Pancreas (tissue), 10 donors: ENCODE results near the gene FNDC3A. TPM values are rescaled to one million over a fixed set of nuclear protein-coding genes. Genes with fewer than 3 reads are reported as not detected.

Experiments
- ATAC-seq, 4 donors: fragments of 200-7000 bp; cut with Tn5 transposase; one replicate each; pipeline versions ENCODE4 v1.8.0 to v1.9.1; 2020; ENCODE audit warnings: mild to moderate bottlenecking in 4 of 4, moderate library complexity in 4 of 4
- DNase-seq, 6 donors: peaks; one replicate each; pipeline ENCODE4 v3.0.0-alpha.2; 2020
- FAIRE-seq: peaks from 2 replicates; lab custom pipeline; 2012; peaks lifted over from hg19 to GRCh38; lab: Jason Lieb, UNC
- H3K27ac ChIP-seq, 4 donors: fragments of 200-600 bp; sonication (generic); 1 replicate in 3 of 4; 2 replicates in 1 of 4; pipeline versions ENCODE4 v1.5.0 to v1.8.0; 2020
- H3K27me3 ChIP-seq, 4 donors: fragments of 200-600 bp; one replicate each; pipeline ENCODE4 v1.8.0; 2021
- H3K36me3 ChIP-seq, 3 donors: fragments of 200-600 bp; sonication (generic) in 1 of 3; one replicate each; pipeline versions ENCODE4 v1.5.0 to v1.8.0; 2020 to 2021
- H3K4me1 ChIP-seq, 3 donors: fragments of 200-600 bp; one replicate each; pipeline ENCODE4 v1.8.0; 2021
- H3K4me3 ChIP-seq, 4 donors: fragments of 200-600 bp; sonication (generic) in 2 of 4; one replicate each; pipeline versions ENCODE4 v1.5.0 to v1.8.0; 2020 to 2021
- H3K9me3 ChIP-seq, 4 donors: fragments of 200-600 bp; one replicate each; pipeline ENCODE4 v1.8.0; 2021
- WGBS, 2 donors: extraction: QIAGEN DNeasy Blood & Tissue Kit; methylation state at CpG; one replicate each; pipeline ENCODE4 v1.1.7; 2013; 5-methylcytosine and 5-hydroxymethylcytosine counted together
- intact Hi-C, 3 donors: fragments of 100-400 bp; cut with DNase I; formaldehyde crosslinking; loops; one replicate each; pipeline versions ENCODE4 v1.11.1 to v1.14.2; 2022
- polyA plus RNA-seq, 2 donors: library from polyadenylated mRNA; stranded (reverse); fragments of 200-250 nt; gene quantifications; one replicate each; pipeline ENCODE4 v1.2.3, GENCODE V29; 2013
- total RNA-seq, 6 donors: library from RNA; stranded (reverse); fragmentation: NEBNext Ultra II Directional in 4 of 6; extraction: Animal tissue kit (Norgen Biotek cat#: 25700) in 4 of 6; gene quantifications; one replicate each; pipeline versions ENCODE4 v1.2.1 to v1.2.4, GENCODE V29; 2021 to 2023
- TF ChIP-seq, protein P1 (sequence below), 4 donors: fragments of 200-600 bp; sonication (generic) in 3 of 4; IDR thresholded peaks; one replicate each; pipeline versions ENCODE4 v1.5.0 to v1.8.0; 2021; ENCODE audit warnings: antibody characterized with exemption in 4 of 4
- donor health status: healthy with polysubstance abuse.
- donor health status: DM: no; HTN: no; CAD: no; lungs with moderate emphysema.
- donor health status: DM: no; HTN: no; CAD: no.
- donor health status: control.
- donor health status: control.
- donor health status: Bipolar disorder and iron deficiency.
- donor health status: DM: yes; HTN: yes; CAD: no.
- donor health status: DM: no; HTN: no; CAD: no.
- donor health status: DM: no; HTN: no; CAD: no.
- donor health status: DM: yes; HTN: yes; CAD: no.

The FNDC3A gene
- total and polyA plus RNA-seq, 8 donors = 22.4 to 65.5 (median 47.2) TPM

DNA sequence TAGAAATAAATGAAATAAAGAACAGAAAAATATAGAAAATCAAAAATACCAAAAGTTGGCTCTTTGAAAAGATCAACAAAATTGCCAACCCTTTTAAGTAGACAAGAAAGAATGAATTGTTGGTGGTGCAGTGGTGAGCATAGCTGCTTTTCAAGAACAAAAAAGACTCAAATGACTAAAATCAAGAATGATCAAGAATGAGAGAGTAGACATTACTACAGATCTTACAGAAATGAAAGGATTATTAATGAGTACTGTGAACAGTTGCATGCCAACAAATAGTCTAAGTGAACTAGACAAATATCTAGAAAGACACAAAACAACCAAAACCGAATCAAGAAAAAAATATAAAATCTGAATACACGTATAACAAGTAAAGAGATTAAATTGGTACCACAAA, 53.9 kb downstream of the FNDC3A start:
- Histone ChIP-seq H3K27ac (no peak overlapping the region), H3K4me3 (no peak overlapping the region), H3K9me3 (no peaks in the 10 kb centered on the region), H3K36me3 (no peaks in the 10 kb centered on the region), H3K27me3 (no peaks in the 10 kb centered on the region), H3K4me1 (no peaks in the 10 kb centered on the region)
- TF ChIP-seq, protein P1, sequence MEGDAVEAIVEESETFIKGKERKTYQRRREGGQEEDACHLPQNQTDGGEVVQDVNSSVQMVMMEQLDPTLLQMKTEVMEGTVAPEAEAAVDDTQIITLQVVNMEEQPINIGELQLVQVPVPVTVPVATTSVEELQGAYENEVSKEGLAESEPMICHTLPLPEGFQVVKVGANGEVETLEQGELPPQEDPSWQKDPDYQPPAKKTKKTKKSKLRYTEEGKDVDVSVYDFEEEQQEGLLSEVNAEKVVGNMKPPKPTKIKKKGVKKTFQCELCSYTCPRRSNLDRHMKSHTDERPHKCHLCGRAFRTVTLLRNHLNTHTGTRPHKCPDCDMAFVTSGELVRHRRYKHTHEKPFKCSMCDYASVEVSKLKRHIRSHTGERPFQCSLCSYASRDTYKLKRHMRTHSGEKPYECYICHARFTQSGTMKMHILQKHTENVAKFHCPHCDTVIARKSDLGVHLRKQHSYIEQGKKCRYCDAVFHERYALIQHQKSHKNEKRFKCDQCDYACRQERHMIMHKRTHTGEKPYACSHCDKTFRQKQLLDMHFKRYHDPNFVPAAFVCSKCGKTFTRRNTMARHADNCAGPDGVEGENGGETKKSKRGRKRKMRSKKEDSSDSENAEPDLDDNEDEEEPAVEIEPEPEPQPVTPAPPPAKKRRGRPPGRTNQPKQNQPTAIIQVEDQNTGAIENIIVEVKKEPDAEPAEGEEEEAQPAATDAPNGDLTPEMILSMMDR (IDR thresholded peaks at IDR 0.05) = no peak
- ATAC-seq = no peak
- 93 to 100% methylated on average over 2 of the region's 2 CpGs for WGBS, 2 donors
- intact Hi-C loops = no loop called here
- FAIRE-seq = no peak
- no peak for DNase-seq

DNA sequence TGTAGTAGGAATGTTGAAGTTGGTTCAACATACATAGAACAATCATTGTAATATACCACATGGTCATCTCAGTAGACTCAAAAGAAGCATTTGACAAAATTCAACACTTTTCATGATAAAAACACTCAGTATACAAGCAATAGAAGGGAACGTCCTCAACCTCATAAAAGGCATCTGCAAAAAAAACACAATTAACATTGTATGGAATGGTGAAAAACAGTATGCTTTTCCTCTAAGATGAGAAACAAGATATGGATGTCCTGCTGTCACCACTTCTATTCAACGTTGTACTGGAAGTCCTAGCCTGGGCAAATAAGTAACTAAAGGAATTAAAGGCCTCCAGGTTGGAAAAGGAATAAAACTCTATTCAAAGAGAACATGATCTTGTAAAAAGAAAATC, 54.5 kb downstream of the FNDC3A start:
- Histone ChIP-seq H3K4me1 (no peaks in the 10 kb centered on the region), H3K27ac (no peak overlapping the region), H3K9me3 (no peaks in the 10 kb centered on the region), H3K36me3 (no peaks in the 10 kb centered on the region), H3K4me3 (no peak overlapping the region), H3K27me3 (no peaks in the 10 kb centered on the region)
- DNase-seq = no peak
- no peak for ATAC-seq
- intact Hi-C loops = no loop called here
- TF ChIP-seq, protein P1 (IDR thresholded peaks at IDR 0.05) = no peak
- 74 to 81% methylated on average over 2 of the region's 2 CpGs for WGBS, 2 donors
- no peak for FAIRE-seq

DNA sequence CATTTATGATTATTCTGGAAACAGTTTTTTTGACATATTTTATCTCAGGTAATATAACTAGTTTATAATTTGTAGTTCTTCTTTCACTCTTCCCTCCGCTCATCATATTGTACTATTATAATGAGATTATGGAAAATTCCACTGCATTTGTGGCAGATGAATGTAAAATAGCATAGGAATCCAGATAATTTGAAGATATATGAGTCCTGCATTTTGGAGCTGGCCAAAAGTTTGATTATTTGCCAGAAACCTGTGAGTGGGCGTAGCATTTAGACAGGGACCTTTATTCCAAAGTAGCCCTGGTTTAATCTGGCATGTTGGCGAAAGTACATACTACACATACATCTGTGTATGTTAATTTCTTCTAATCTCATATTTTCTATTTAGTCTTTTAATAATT, 65.2 kb downstream of the FNDC3A start:
- Histone ChIP-seq H3K9me3 (no peaks in the 10 kb centered on the region), H3K36me3 (no peaks in the 10 kb centered on the region), H3K4me3 (no peak overlapping the region), H3K4me1 (no peaks in the 10 kb centered on the region), H3K27ac (no peak overlapping the region), H3K27me3 (no peaks in the 10 kb centered on the region)
- DNase-seq (no peak), ATAC-seq (no peak), FAIRE-seq (no peak)
- TF ChIP-seq, protein P1 (IDR thresholded peaks at IDR 0.05) = no peak
- WGBS, 2 donors = 99 to 100% methylated on average over 3 of the region's 3 CpGs
- intact Hi-C loops = no loop called here

DNA sequence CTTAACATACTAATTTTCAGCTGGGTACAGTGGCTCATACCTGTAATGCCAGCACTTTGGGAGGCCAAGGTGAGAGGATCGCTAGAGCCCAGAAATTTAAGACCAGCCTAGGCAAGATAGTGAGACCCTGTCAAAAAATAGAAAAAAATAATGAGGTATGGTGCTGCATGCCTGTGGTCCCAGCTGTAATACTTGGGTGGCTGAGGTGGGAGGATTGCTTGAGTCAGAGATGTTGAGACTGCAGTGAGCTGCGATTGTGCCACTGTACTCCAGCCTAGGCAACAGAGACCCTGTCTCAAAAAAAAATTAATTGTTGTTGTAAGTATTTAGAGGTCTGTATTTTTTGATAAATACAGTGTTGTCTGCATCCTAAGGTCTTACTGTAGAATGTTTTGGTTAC, 66.8 kb downstream of the FNDC3A start:
- Histone ChIP-seq H3K4me3 (no peak overlapping the region), H3K4me1 (no peaks in the 10 kb centered on the region), H3K27me3 (no peaks in the 10 kb centered on the region), H3K36me3 (no peaks in the 10 kb centered on the region), H3K27ac (no peak overlapping the region), H3K9me3 (no peaks in the 10 kb centered on the region)
- DNase-seq (no peak), ATAC-seq (no peak), FAIRE-seq (no peak)
- TF ChIP-seq, protein P1 (IDR thresholded peaks at IDR 0.05) = no peak
- WGBS, 2 donors = 93 to 98% methylated on average over 2 of the region's 2 CpGs
- intact Hi-C loops = no loop called here

DNA sequence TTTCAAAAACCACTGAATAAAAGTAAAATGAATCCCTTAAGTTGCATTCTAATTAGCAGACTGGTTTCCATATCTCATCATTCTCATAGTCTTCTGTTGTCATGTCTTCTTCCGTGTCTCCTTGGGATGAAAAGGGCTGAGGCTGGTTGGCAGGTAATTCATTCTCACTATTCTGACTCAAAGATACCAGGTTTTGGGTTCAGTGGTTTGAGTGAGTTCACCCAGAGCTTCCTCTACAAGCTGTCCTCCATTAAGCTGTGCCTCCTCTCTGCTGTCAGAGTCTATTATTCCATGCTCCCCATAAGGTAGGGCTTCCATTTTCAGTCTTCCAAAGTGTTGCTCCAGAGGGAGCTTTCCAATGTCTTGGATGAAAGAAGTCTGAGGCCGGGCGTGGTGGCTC, 68.3 kb downstream of the FNDC3A start:
- no peaks in the 10 kb centered on the region for H3K4me1 ChIP-seq
- no peaks in the 10 kb centered on the region for H3K36me3 ChIP-seq
- WGBS, 2 donors = 65 to 89% methylated on average over 3 of the region's 3 CpGs
- intact Hi-C loops = no loop called here
- H3K27me3 ChIP-seq = no peaks in the 10 kb centered on the region
- ATAC-seq (no peak), DNase-seq (no peak), FAIRE-seq (no peak)
- no peaks in the 10 kb centered on the region for H3K9me3 ChIP-seq
- no peak overlapping the region for H3K4me3 ChIP-seq
- H3K27ac ChIP-seq = no peak overlapping the region
- TF ChIP-seq, protein P1 (IDR thresholded peaks at IDR 0.05) = no peak
